Right lobe of liver (tissue), 4 donors: ENCODE results near the gene TNFRSF14.

Experiments
- POLR2A ChIP-seq: fragments of 450-650 bp; IDR thresholded peaks from one replicate; pipeline ENCODE4 v1.6.1; 2017; ENCODE audit warnings: antibody characterized with exemption, mild to moderate bottlenecking
- TF ChIP-seq, protein P1 (sequence below), 4 donors: fragments of 200-600 bp in 3 of 4; fragments of 450-650 bp in 1 of 4; IDR thresholded peaks; one replicate each; pipeline versions ENCODE4 v1.5.1 to v1.8.0; 2016 to 2022; ENCODE audit warnings: antibody characterized with exemption in 4 of 4, mild to moderate bottlenecking in 2 of 4
- donor health status: DM: no; HTN: no; CAD: no.
- donor health status: DM: no; HTN: no; CAD: no.
- donor health status: DM: no; HTN: yes; CAD: no.

DNA sequence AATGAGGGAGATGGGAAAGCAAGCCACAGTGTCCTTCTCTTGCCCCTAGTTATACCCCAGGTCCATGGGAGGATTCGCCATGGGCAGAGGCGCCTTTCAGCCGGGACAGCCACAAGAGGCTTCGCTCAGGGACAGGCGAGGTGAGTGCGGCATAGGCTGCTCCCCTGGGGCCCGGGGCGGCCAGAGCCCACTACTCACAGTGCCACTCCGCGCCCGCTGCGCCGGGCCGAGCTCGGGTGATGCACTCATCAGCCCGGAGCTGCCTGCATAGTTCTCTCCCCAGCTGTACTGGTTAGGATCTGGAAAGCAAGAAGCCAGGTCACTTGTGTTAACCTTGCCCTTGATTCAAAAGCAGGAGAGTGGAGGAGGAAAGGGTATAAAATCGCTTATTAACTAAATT, 38.2 kb upstream of the TNFRSF14 start:
- TF ChIP-seq, protein P1, sequence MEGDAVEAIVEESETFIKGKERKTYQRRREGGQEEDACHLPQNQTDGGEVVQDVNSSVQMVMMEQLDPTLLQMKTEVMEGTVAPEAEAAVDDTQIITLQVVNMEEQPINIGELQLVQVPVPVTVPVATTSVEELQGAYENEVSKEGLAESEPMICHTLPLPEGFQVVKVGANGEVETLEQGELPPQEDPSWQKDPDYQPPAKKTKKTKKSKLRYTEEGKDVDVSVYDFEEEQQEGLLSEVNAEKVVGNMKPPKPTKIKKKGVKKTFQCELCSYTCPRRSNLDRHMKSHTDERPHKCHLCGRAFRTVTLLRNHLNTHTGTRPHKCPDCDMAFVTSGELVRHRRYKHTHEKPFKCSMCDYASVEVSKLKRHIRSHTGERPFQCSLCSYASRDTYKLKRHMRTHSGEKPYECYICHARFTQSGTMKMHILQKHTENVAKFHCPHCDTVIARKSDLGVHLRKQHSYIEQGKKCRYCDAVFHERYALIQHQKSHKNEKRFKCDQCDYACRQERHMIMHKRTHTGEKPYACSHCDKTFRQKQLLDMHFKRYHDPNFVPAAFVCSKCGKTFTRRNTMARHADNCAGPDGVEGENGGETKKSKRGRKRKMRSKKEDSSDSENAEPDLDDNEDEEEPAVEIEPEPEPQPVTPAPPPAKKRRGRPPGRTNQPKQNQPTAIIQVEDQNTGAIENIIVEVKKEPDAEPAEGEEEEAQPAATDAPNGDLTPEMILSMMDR (IDR thresholded peaks at IDR 0.05): no peak
- TF ChIP-seq POLR2A: no peak
